Measurements from ENCODE around the gene SLC39A12.
A peak's percentile ranks its signal among the peaks of the same experiment; 100 is the strongest.

Gene SLC39A12

DNA sequence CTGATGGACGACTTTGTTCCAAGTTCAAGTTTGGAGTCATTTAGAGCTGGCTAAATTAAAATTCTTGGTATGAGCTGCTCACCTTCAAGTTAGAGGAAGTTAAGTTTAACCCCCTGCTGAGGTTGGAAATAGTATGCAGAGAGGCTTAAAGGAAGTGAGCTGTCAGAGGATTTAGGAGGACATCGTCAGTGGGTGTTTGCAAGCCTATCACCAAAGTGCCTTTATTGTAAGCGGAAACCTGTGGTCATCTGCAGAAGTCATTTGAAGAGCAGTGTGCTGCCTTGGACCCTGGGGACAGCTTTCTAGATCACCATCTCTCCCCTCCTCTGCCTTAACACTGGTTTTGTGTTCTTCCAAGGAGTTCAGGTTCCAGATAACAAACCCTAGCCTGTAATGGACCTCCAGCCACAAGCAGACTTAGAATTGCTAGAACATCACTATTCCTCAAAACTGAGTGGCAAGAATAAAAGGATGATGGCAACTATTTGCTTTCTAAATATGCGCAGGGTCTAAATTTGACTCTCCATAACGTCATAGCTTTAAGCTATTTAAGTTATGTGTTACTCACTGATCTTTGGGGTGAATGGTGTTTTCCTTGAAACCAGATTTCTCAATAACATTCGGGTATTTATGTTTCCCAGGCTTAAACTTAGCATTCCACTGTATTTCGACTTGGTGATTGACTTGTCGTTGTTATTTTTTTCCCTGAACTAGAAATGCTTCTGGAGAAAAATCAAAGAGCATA, 93.4 kb downstream of the SLC39A12 start:
- no peak for DNase-seq

DNA sequence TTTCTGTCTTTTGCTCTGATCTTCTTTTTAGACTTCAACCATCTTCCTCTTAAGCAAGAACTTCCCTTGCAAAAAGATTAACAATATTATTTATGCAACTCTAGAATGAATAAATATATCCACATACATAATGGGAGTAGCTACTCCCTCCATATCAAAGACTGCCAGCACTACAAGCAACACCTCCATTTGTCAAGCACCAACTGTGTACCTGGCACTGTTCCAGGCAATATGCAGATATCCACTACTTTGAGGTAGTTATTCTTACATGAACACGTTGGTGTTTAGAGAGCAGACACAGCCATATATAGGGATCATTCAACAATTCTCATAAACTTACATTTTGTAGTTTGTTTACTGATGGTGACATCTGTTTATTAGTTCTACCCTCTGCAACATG, 104.9 kb downstream of the SLC39A12 start:
- DNase-seq = peak in 5 of 58 donors; percentile 1 to 22 (median 4)

DNA sequence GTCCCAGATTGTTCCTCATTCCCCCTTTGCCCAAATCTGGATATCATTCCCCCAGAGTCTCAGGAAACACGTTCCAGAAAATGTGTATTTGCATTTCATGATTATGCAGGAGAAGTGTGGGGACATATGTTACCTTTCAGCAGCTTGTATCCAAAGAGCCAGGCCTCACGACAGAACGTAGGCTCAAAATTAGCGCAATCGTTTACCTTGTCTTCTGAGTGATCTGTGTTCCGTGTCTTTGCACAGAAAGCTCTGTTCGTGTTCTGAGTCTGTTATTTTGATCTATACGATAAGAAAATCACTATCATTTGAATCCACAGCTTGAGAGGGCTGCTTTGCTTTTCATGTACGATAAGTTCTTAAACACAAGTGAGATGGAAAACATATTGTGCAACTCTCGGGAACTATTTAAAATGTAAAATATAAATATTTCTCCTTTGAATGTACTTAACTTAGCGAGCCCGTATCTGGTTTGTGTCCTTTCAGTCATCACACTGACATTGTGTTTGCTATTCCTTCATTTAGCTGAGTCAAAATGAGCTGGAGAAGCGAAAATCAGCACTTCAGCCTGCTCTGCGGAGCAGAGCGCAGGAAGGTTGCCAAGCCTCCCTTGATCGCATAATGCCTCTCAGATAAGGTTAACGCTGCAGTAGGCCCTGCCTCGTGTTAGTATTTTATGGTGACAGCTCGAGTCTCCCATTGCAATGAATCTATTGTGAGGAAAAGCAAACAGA, 108.3 kb downstream of the SLC39A12 start:
- DNase-seq = peak in 1 of 58 donors; percentile 4

DNA sequence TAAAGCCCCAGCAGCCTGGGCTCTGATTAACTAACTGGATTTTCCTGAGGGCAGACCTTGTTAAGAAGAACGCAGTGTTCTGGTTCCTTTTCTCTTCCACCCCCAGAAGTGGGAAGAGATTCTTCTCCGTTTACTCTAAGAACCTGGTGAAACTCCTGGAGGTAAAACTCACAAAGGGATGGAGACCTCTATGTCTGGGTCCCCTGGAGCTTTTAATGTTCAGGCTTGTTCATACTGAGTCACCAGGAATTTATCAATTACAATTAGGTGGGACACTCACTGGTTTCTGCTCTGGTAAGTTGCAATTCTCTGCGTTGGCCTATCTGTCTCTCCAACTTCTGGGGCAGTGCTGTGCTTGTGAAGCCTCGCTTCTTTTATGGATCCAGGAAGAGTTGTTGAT, 115.2 kb downstream of the SLC39A12 start:
- DNase-seq = no peak

DNA sequence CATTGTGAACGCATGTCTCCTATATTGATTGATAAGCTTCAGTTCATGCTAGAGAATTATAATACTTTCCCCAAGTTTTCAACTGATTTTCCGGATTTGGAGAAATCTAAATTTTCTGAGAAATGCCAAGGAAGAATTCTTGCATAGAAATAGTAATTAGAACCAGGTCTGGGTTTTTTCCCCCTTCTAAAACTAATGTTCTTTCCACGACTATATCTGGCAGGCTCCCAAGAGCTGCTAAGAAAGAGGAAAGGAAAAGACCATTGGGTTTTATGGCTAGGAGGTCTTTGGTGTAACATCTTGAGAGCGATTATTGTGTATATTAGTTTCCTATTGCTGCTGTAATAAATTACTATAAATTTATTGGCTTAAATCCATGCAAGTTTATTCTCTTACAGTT, 116.7 kb downstream of the SLC39A12 start:
- DNase-seq = no peak

DNA sequence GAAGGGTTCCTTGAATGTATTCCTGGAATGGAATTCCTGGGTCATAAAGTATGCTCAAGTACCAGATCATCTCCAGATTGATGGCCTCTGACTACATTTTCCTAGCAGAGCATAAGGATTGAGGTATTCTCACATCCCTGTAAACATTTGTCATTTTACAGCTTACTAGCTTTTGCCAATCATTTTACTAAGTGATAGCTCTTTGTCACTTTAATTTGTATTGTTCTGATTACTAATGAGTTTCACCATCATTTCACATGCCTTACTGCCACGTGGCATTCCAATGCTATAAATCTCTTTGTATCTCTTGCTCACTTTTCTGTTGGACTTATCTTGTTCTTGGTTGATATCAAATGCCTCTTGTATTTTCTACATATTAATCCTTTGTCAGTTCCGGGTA, 119.9 kb downstream of the SLC39A12 start:
- DNase-seq = no peak

DNA sequence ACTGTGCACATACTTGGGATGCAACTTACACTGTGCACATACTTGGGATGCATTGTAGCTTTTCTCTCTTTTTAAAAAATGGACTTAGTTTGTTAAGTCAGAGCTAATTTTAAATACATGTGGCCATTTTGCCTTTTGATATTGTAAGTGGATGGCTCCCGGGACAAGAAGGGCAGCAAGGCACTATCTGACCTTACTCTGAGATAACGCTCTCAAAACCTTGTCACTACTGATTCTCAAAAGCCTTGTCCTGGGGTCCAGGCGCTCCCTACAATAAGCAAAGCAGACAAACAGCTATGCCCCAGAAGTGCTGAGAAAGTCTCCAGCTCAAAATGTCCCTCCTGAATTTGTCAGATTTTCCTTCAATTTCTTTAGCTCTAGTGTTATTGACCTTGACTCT, 121.6 kb downstream of the SLC39A12 start:
- DNase-seq = no peak

DNA sequence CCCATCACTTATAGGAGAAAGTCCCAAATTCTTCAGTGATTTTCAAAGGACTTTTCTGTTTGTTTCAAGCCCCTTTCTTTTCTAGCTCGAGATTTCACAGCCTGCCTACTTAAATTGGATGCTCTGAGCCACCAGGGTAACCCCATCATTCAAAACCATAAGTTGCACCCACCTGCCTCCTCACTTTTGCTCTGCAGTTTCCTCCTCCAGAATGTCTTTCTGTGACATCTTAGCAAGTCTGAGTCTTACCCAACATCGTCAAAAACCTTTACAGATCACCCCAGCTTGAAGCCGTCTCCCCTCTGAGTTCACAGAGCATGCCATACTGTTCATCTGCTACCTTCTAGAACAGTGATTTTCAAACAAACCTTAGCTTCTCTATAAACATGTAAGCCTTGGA, 124.2 kb downstream of the SLC39A12 start:
- peak in 5 of 58 donors; percentile 5 to 18 (median 10) for DNase-seq

DNA sequence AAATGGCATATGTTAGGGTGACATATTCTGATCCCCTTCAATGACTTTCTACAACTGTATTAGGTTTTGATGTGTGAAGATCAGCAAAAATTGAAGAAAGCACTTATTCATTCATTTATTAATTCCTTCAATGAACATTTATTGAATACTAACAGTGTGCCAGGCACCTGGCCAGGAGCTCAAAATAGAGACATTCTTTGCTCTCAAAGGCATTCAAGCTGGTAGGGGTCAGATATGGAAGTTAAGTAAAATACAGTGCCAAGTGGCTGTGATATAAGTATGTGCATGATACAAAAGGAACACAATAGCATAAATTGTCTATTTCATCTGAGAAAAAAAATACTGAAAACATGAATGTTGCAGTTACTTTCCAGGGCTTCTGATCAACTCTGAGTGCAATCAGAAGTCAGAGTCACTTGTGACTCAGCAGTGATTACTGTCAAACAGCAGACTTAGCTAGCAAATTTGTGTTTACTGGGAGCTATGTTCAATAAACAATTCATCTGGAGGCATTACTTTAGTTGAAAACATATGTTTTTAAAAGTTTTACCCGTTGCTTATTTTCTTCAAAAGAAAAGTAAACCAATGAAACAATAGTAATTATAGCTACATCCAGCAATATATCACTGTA, 128.1 kb downstream of the SLC39A12 start:
- DNase-seq = no peak

DNA sequence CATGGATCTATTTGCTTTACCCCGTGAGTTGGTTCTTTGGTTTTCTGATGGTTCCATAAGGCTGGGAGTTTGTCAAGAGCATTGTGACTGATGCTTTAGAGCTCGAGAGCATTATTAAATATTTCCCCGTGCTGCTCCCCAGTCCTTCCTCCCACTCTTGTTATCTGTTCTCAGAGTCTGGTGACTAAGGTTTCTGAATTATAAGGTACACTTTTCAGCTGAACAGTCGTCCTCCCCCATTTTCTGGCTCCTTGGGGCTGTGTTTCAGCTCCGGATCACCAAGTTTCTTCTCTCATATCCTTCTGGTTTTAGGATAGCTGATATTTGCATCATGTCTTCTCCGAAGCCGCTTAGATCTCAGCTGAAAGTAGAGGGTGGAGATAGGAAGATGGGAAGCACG, 130.7 kb downstream of the SLC39A12 start:
- DNase-seq = no peak

DNA sequence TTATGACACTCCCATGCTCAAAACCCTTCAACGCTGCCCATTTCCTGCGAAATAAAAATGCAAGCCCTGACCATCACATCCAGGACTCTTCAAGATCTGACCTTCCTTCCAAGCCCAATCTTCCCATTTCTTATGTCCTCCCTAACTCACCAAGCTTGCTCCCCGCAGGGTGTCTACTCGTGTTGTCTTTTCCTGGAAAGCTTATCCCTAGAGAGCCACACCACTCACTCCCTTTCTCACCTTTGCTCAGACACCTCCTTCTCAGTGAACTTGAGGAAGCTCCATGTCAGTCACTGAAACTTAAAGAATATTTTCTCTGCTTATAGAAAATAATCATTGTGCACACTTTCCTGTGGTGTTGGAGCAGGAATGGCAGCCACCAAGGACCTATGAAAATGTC, 134.1 kb downstream of the SLC39A12 start:
- DNase-seq = no peak

DNA sequence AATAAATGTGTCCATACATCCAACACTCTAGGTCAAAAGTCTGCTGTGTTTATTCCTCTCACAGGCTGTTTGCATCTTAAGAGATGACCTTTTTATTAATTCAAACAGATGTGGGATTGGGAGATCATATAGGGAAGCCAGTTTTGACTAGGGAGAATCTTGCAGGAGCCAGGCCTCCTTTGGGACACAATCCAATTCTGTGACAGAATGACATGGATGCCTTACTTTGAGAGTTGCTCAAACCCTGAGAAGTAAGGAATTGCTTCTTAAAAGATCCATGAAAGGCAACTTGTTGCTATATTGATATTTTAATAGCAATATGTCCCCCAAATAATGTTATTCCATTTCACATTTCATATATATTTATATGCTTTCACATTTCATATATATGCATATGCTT, 135.0 kb downstream of the SLC39A12 start:
- no peak for DNase-seq

DNA sequence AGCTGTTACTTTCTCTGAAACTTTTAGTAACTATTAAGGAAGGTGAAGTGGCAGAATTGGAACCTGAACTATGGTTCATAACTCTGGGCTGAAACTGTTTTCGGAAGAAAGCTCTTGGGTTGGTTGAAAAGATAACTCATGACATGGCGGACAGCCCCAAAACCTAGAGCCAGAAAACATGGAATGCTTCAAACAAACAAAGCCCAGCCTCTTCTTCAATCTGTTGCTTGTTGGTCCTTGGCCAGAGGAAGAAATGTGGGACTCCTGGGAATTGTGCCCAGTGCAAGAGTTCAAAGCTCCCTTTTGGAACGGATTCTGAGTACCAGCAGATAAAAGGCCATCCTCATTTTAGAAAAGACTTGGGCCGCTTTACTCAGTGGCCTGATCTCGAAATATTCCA, 135.6 kb downstream of the SLC39A12 start:
- peak in 1 of 58 donors; percentile 1 for DNase-seq
